ENCODE measurements around the gene ISG20. TPM values are rescaled to one million over a fixed set of nuclear protein-coding genes. Genes with fewer than 3 reads are reported as not detected.

Gene ISG20
- total RNA-seq, 1 experiment from 2014 or later: 112 TPM

- Histone ChIP-seq H3K27me3 (ENCODE audit: low read length) (no peaks in the 10 kb centered on the region), H3K36me3 (ENCODE audit: insufficient read depth, low read length) (no peaks in the 10 kb centered on the region)
Measured at GRCh38 chr15:88607951-88608350, 30.9 kb upstream of the ISG20 start.

GRCh38 chr15:88608607-88609181, 30.1 kb upstream of the ISG20 start:
- Histone ChIP-seq H3K4me1 (ENCODE audit: low read length) (no peaks in the 10 kb centered on the region), H2AFZ (ENCODE audit: low read length) (no peak overlapping the region), H3K9me2 (replicated peaks; ENCODE audit: insufficient read depth, low read length) (no peaks in the 10 kb centered on the region), H3K9ac (ENCODE audit: low read length) (no peak overlapping the region), H3K4me3 (ENCODE audit: low read length) (no peak overlapping the region), H4K20me1 (ENCODE audit: insufficient read depth, low read depth, low read length) (no peaks in the 10 kb centered on the region), H3K4me2 (ENCODE audit: low read depth, low read length, poor library complexity, severe bottlenecking) (no peak overlapping the region), H3K79me2 (ENCODE audit: low read length) (no peaks in the 10 kb centered on the region), H3K9me3 (ENCODE audit: low read length) (no peaks in the 10 kb centered on the region), H3K27ac (ENCODE audit: low read length) (no peak overlapping the region), H3K36me3 (ENCODE audit: insufficient read depth, low read length) (no peaks in the 10 kb centered on the region), H3K27me3 (ENCODE audit: low read length) (no peaks in the 10 kb centered on the region)
- DNase-seq: no peak

More at GRCh38 chr15:88607951-88608350, 30.9 kb upstream of the ISG20 start:
- no peak overlapping the region for H2AFZ ChIP-seq (ENCODE audit: low read length)
- no peaks in the 10 kb centered on the region for H4K20me1 ChIP-seq (ENCODE audit: insufficient read depth, low read depth, low read length)
- no peaks in the 10 kb centered on the region for H3K4me1 ChIP-seq (ENCODE audit: low read length)
- no peaks in the 10 kb centered on the region for H3K9me2 ChIP-seq (replicated peaks; ENCODE audit: insufficient read depth, low read length)
- no peak overlapping the region for H3K4me3 ChIP-seq (ENCODE audit: low read length)
- no peak for DNase-seq
- H3K79me2 ChIP-seq (ENCODE audit: low read length): no peaks in the 10 kb centered on the region
- H3K4me2 ChIP-seq (ENCODE audit: low read depth, low read length, poor library complexity, severe bottlenecking): no peak overlapping the region
- H3K9me3 ChIP-seq (ENCODE audit: low read length): no peaks in the 10 kb centered on the region
- H3K27ac ChIP-seq (ENCODE audit: low read length): no peak overlapping the region
- H3K9ac ChIP-seq (ENCODE audit: low read length): no peak overlapping the region

GRCh38 chr15:88609344-88610090, 29.3 kb upstream of the ISG20 start:
- H3K27me3 ChIP-seq (ENCODE audit: low read length): no peaks in the 10 kb centered on the region
- no peaks in the 10 kb centered on the region for H3K4me1 ChIP-seq (ENCODE audit: low read length)
- H3K9me2 ChIP-seq (replicated peaks; ENCODE audit: insufficient read depth, low read length): no peaks in the 10 kb centered on the region
- H3K4me2 ChIP-seq (ENCODE audit: low read depth, low read length, poor library complexity, severe bottlenecking): no peak overlapping the region
- no peaks in the 10 kb centered on the region for H3K9me3 ChIP-seq (ENCODE audit: low read length)
- H4K20me1 ChIP-seq (ENCODE audit: insufficient read depth, low read depth, low read length): no peaks in the 10 kb centered on the region
- no peak overlapping the region for H3K27ac ChIP-seq (ENCODE audit: low read length)
- H3K4me3 ChIP-seq (ENCODE audit: low read length): no peak overlapping the region
- H2AFZ ChIP-seq (ENCODE audit: low read length): no peak overlapping the region
- H3K79me2 ChIP-seq (ENCODE audit: low read length): no peaks in the 10 kb centered on the region
- H3K36me3 ChIP-seq (ENCODE audit: insufficient read depth, low read length): no peaks in the 10 kb centered on the region
- DNase-seq: no peak
- H3K9ac ChIP-seq (ENCODE audit: low read length): no peak overlapping the region

GRCh38 chr15:88610701-88611231, 28.1 kb upstream of the ISG20 start:
- Histone ChIP-seq H3K9ac (ENCODE audit: low read length) (no peak overlapping the region), H3K9me2 (replicated peaks; ENCODE audit: insufficient read depth, low read length) (no peaks in the 10 kb centered on the region), H2AFZ (ENCODE audit: low read length) (no peak overlapping the region), H3K4me1 (ENCODE audit: low read length) (peaks cover 6% of the 10 kb centered on the region), H3K4me2 (ENCODE audit: low read depth, low read length, poor library complexity, severe bottlenecking) (no peak overlapping the region), H4K20me1 (ENCODE audit: insufficient read depth, low read depth, low read length) (no peaks in the 10 kb centered on the region), H3K4me3 (ENCODE audit: low read length) (no peak overlapping the region), H3K79me2 (ENCODE audit: low read length) (no peaks in the 10 kb centered on the region), H3K36me3 (ENCODE audit: insufficient read depth, low read length) (no peaks in the 10 kb centered on the region), H3K9me3 (ENCODE audit: low read length) (no peaks in the 10 kb centered on the region), H3K27ac (ENCODE audit: low read length) (no peak overlapping the region), H3K27me3 (ENCODE audit: low read length) (no peaks in the 10 kb centered on the region)
- no peak for DNase-seq

DNA sequence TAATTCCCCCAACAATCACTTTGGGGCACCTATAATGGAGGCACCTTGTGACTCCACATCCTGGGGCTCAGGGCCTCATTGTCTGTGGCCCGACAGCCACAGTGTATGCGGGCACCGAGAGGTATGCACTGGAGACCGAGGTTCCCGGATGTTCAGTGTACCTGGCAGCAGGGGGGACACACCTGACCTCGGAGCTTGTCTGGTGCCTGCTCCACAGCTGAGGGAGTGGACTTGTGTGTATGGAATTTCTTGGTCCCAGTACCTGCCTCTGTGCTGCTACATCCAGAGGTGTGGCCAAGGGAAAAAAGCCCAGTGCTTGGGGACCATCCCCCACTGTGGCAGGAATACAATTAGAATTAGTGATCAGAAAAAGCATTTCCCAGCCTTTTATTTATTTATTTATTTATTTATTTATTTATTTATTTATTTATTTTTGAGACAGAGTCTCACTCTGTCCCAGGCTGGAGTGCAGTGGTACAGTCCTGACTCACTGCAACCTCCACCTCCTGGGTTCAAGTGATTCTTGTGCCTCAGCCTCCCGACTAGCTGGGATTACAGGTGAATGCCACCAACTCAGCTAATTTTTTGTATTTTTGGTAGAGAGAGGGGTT, 26.5 kb upstream of the ISG20 start:
- no peaks in the 10 kb centered on the region for H4K20me1 ChIP-seq (ENCODE audit: insufficient read depth, low read depth, low read length)
- H2AFZ ChIP-seq (ENCODE audit: low read length): no peak overlapping the region
- H3K4me2 ChIP-seq (ENCODE audit: low read depth, low read length, poor library complexity, severe bottlenecking): no peak overlapping the region
- H3K27me3 ChIP-seq (ENCODE audit: low read length): no peaks in the 10 kb centered on the region
- DNase-seq: no peak
- H3K36me3 ChIP-seq (ENCODE audit: insufficient read depth, low read length): no peaks in the 10 kb centered on the region
- H3K79me2 ChIP-seq (ENCODE audit: low read length): no peaks in the 10 kb centered on the region
- peaks cover 9% of the 10 kb centered on the region for H3K4me1 ChIP-seq (ENCODE audit: low read length)
- H3K9ac ChIP-seq (ENCODE audit: low read length): no peak overlapping the region
- no peak overlapping the region for H3K4me3 ChIP-seq (ENCODE audit: low read length)
- no peaks in the 10 kb centered on the region for H3K9me3 ChIP-seq (ENCODE audit: low read length)
- no peak overlapping the region for H3K27ac ChIP-seq (ENCODE audit: low read length)
- H3K9me2 ChIP-seq (replicated peaks; ENCODE audit: insufficient read depth, low read length): no peaks in the 10 kb centered on the region

GRCh38 chr15:88613074-88613944, 25.5 kb upstream of the ISG20 start:
- Histone ChIP-seq H3K9me2 (replicated peaks; ENCODE audit: insufficient read depth, low read length) (no peaks in the 10 kb centered on the region), H3K36me3 (ENCODE audit: insufficient read depth, low read length) (no peaks in the 10 kb centered on the region), H3K27me3 (ENCODE audit: low read length) (no peaks in the 10 kb centered on the region), H3K9me3 (ENCODE audit: low read length) (no peaks in the 10 kb centered on the region), H3K4me1 (ENCODE audit: low read length) (peaks cover 9% of the 10 kb centered on the region), H4K20me1 (ENCODE audit: insufficient read depth, low read depth, low read length) (no peaks in the 10 kb centered on the region), H3K27ac (ENCODE audit: low read length) (no peak overlapping the region), H3K4me2 (ENCODE audit: low read depth, low read length, poor library complexity, severe bottlenecking) (no peak overlapping the region), H3K9ac (ENCODE audit: low read length) (no peak overlapping the region), H2AFZ (ENCODE audit: low read length) (no peak overlapping the region), H3K4me3 (ENCODE audit: low read length) (no peak overlapping the region), H3K79me2 (ENCODE audit: low read length) (no peaks in the 10 kb centered on the region)
- no peak for DNase-seq

DNA sequence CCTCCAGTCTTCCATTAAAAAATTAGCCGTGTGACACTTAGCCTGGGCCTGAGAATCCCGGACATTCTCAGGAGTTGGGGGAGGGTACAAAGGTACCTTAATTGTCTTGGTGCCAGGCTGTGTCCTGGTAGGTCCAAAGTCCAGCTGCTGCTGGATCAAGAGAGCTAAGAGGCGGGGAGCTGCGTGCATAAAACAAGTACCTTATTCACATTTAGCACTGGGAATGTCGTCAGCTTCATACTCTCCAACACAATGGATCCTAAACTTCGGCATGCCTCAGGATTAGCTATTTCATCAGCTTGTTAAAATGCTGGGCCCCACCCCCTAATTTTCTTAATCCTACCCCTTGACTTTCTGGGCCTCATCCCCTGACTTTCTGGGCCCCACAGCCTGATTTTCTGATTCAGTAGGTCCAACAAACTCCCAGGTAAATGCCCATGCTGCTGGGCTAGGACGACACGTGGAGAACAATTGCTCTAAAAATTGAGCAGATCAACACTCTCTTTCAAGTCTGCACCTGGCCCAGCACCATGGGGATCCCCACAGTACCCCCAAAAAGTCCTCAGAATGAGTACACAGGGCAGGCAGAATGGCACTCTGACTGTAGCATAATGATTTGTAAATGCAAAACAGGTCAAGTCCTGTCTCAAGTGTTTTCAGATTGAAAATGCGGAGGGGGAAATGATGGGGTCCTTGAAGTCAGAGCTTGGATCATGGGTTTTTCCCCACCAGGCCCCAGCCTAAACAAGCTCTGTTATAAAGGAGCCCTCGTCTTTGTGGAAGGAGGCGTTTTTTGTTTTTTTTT, 23.3 kb upstream of the ISG20 start:
- Histone ChIP-seq H3K79me2 (ENCODE audit: low read length) (no peaks in the 10 kb centered on the region), H2AFZ (ENCODE audit: low read length) (peak overlapping the region; percentile 48; the same call in 1 of the 2 replicates), H3K9me2 (replicated peaks; ENCODE audit: insufficient read depth, low read length) (no peaks in the 10 kb centered on the region), H4K20me1 (ENCODE audit: insufficient read depth, low read depth, low read length) (no peaks in the 10 kb centered on the region), H3K4me3 (ENCODE audit: low read length) (no peak overlapping the region), H3K27me3 (ENCODE audit: low read length) (no peaks in the 10 kb centered on the region), H3K27ac (ENCODE audit: low read length) (no peak overlapping the region), H3K4me1 (ENCODE audit: low read length) (peaks cover 9% of the 10 kb centered on the region), H3K4me2 (ENCODE audit: low read depth, low read length, poor library complexity, severe bottlenecking) (peak overlapping the region; percentile 1), H3K36me3 (ENCODE audit: insufficient read depth, low read length) (no peaks in the 10 kb centered on the region), H3K9ac (ENCODE audit: low read length) (no peak overlapping the region; the same call in 1 of the 2 replicates), H3K9me3 (ENCODE audit: low read length) (no peaks in the 10 kb centered on the region)
- DNase-seq: no peak

Data from Karpas-422 (cell line).